ENCODE results near the gene MFAP4. TPM values are rescaled to one million over a fixed set of nuclear protein-coding genes. Genes with fewer than 3 reads are reported as not detected.
A peak's percentile ranks its signal among the peaks of the same experiment; 100 is the strongest.

Gene MFAP4
- total RNA-seq, 1 donor: 89.6 TPM

GRCh38 chr17:19403021-19403420, 16.0 kb upstream of the MFAP4 start:
- DNase-seq (ENCODE audit: low read depth): no peak
- no peak for TF ChIP-seq CTCF (IDR thresholded peaks at IDR 0.05; ENCODE audit: insufficient read depth, low read length)
- H3K4me3 ChIP-seq (ENCODE audit: low read depth, low read length): no peak overlapping the region

GRCh38 chr17:19402171-19402570, 15.2 kb upstream of the MFAP4 start:
- no peak for DNase-seq (ENCODE audit: low read depth)
- H3K4me3 ChIP-seq (ENCODE audit: low read depth, low read length): no peak overlapping the region
- TF ChIP-seq CTCF (IDR thresholded peaks at IDR 0.05; ENCODE audit: insufficient read depth, low read length): no peak

GRCh38 chr17:19401321-19402010, 14.5 kb upstream of the MFAP4 start:
- DNase-seq (ENCODE audit: low read depth): no peak
- no peak for TF ChIP-seq CTCF (IDR thresholded peaks at IDR 0.05; ENCODE audit: insufficient read depth, low read length)
- no peak overlapping the region for H3K4me3 ChIP-seq (ENCODE audit: low read depth, low read length)

GRCh38 chr17:19399750-19400450, 12.9 kb upstream of the MFAP4 start:
- no peak overlapping the region for H3K4me3 ChIP-seq (ENCODE audit: low read depth, low read length)

GRCh38 chr17:19398301-19399181, 11.6 kb upstream of the MFAP4 start:
- peak; percentile 49 for DNase-seq (ENCODE audit: low read depth)
- no peak overlapping the region for H3K4me3 ChIP-seq (ENCODE audit: low read depth, low read length)
- TF ChIP-seq CTCF (IDR thresholded peaks at IDR 0.05; ENCODE audit: insufficient read depth, low read length): no peak

More at GRCh38 chr17:19399750-19400450, 12.9 kb upstream of the MFAP4 start:
- TF ChIP-seq CTCF (IDR thresholded peaks at IDR 0.05; ENCODE audit: insufficient read depth, low read length): no peak
- DNase-seq (ENCODE audit: low read depth): no peak

- no peak for TF ChIP-seq CTCF (IDR thresholded peaks at IDR 0.05; ENCODE audit: insufficient read depth, low read length)
- DNase-seq (ENCODE audit: low read depth): no peak
- no peak overlapping the region for H3K4me3 ChIP-seq (ENCODE audit: low read depth, low read length)
Observed at GRCh38 chr17:19397556-19398041, 10.6 kb upstream of the MFAP4 start.

All from fibroblast of the aortic adventitia (primary cell).